ENCODE measurements around the gene DNAJC8. TPM values are rescaled to one million over a fixed set of nuclear protein-coding genes. Genes with fewer than 3 reads are reported as not detected.

The DNAJC8 gene
- total RNA-seq, 1 donor from 2014 or later, result 132 TPM

DNA sequence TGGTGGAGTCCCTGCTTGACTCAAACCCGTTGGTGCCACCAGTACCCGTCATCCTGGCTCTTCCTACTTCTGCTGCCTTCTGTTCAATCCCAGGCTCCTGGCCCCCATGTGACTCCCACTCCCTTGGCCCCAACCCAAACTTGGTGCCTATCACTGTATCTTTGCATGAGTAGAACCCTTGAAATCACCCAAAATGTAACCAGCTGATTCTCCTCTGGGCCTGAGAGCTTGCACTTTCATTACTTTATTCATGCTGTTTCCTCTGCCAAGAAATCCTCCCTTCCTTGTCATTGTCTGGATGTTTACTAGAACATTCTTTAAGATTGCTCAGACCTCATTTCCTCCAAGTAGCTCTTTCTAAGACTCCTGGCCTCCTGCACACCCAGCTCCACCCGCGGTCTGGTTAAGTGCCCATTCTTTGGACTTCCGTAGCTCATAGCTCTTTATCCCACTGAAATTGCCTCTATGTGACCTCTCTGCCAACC is 72.0 kb downstream of the DNAJC8 start:
- no peak for TF ChIP-seq CTCF (conservative IDR thresholded peaks at IDR 0.05)
- H3K4me3 Mint-ChIP-seq, result no peak overlapping the region
- no peak for DNase-seq (ENCODE audit: low read depth, low spot score)
- no peaks in the 10 kb centered on the region for H3K27me3 Mint-ChIP-seq (ENCODE audit: low read depth)
- H3K9me3 Mint-ChIP-seq, result peaks cover under 1% of the 10 kb centered on the region
- H3K4me1 Mint-ChIP-seq, result peaks cover 10% of the 10 kb centered on the region
- no peak overlapping the region for H3K27ac Mint-ChIP-seq (ENCODE audit: unreplicated experiment)
- H3K36me3 Mint-ChIP-seq (ENCODE audit: low read depth), result no peaks in the 10 kb centered on the region

DNA sequence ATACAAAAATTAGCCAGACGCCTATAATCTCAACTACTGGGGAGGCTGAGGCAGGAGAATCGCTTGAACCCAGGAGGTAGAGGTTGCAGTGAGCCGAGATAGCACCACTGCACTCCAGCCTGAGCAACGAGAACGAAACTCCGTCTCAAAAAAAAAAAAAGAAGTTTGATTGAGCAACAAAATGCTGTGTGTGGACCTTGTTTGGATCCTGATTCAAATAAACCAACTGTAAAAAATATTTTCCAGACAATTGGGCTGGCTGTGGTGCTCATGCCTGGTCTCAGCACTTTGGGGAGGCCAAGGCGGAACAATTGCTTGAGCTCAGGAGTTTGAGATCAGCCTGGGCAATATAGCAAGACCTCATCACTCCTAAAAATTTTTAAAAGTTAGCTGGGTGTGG is 73.1 kb downstream of the DNAJC8 start:
- Mint-ChIP-seq H3K4me1 (peaks cover 10% of the 10 kb centered on the region), H3K27me3 (ENCODE audit: low read depth) (no peaks in the 10 kb centered on the region), H3K27ac (ENCODE audit: unreplicated experiment) (no peak overlapping the region), H3K36me3 (ENCODE audit: low read depth) (no peaks in the 10 kb centered on the region), H3K4me3 (no peak overlapping the region), H3K9me3 (no peaks in the 10 kb centered on the region)
- DNase-seq (ENCODE audit: low read depth, low spot score), result no peak
- no peak for TF ChIP-seq CTCF (conservative IDR thresholded peaks at IDR 0.05)

DNA sequence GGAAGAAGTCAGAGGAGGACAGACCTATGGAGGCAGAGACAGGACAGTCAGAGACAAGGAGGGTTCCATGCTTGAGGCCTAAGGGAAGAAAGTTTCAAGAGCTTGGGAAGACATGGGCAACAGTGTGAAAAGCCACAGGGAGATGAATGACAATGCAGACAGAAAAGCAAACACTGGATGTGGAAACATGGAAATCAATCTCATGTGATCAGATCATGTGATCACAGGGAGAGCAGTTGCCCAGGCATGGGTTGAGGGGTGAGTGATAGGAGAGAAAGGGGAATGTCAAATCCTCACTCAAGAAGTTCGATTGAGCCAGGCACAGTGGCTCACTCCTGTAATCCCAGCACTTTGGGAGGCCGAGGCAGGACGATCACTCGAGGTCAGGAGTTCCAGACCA is 73.6 kb downstream of the DNAJC8 start:
- Mint-ChIP-seq H3K4me3 (no peak overlapping the region), H3K27ac (ENCODE audit: unreplicated experiment) (no peak overlapping the region), H3K4me1 (peaks cover 7% of the 10 kb centered on the region), H3K9me3 (no peaks in the 10 kb centered on the region), H3K36me3 (ENCODE audit: low read depth) (no peaks in the 10 kb centered on the region), H3K27me3 (ENCODE audit: low read depth) (no peaks in the 10 kb centered on the region)
- no peak for TF ChIP-seq CTCF (conservative IDR thresholded peaks at IDR 0.05)
- no peak for DNase-seq (ENCODE audit: low read depth, low spot score)

DNA sequence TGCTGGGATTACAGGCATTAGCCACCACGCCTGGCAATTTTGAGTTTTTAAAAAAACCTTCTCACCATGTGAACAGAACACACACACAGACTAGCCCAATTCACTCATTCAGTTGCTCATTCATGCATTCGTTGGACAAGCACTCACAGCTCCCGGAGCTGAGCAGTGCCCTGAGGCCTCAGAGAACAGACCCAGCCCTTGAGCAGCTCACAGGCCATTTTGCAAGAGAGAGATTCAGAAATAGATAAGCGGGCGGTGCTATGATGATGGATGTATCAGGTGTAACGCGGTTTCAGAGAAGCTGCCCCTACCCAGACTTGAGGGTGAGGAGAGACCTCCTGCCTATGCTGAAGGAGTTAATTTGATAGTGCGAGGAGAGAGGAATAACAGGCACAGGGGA is 74.9 kb downstream of the DNAJC8 start:
- no peak for DNase-seq (ENCODE audit: low read depth, low spot score)
- Mint-ChIP-seq H3K36me3 (ENCODE audit: low read depth) (no peaks in the 10 kb centered on the region), H3K9me3 (no peaks in the 10 kb centered on the region), H3K4me1 (no peaks in the 10 kb centered on the region), H3K27me3 (ENCODE audit: low read depth) (no peaks in the 10 kb centered on the region), H3K27ac (ENCODE audit: unreplicated experiment) (no peak overlapping the region), H3K4me3 (no peak overlapping the region)
- TF ChIP-seq CTCF (conservative IDR thresholded peaks at IDR 0.05), result no peak

- H3K27ac Mint-ChIP-seq (ENCODE audit: unreplicated experiment), result no peak overlapping the region
- no peak for TF ChIP-seq CTCF (conservative IDR thresholded peaks at IDR 0.05)
- no peak for DNase-seq (ENCODE audit: low read depth, low spot score)
- no peaks in the 10 kb centered on the region for H3K4me1 Mint-ChIP-seq
- no peaks in the 10 kb centered on the region for H3K27me3 Mint-ChIP-seq (ENCODE audit: low read depth)
- H3K36me3 Mint-ChIP-seq (ENCODE audit: low read depth), result no peaks in the 10 kb centered on the region
- H3K9me3 Mint-ChIP-seq, result no peaks in the 10 kb centered on the region
- no peak overlapping the region for H3K4me3 Mint-ChIP-seq
These were observed 76.0 kb downstream of the DNAJC8 start for GRCh38 chr1:28156821-28157220.

- Mint-ChIP-seq H3K9me3 (no peaks in the 10 kb centered on the region), H3K27me3 (ENCODE audit: low read depth) (no peaks in the 10 kb centered on the region), H3K27ac (ENCODE audit: unreplicated experiment) (no peak overlapping the region), H3K36me3 (ENCODE audit: low read depth) (no peaks in the 10 kb centered on the region), H3K4me3 (no peak overlapping the region), H3K4me1 (no peaks in the 10 kb centered on the region)
- no peak for DNase-seq (ENCODE audit: low read depth, low spot score)
- TF ChIP-seq CTCF (conservative IDR thresholded peaks at IDR 0.05), result no peak
These were observed 77.2 kb downstream of the DNAJC8 start for GRCh38 chr1:28155628-28156027.

Data from neural crest cell (in vitro differentiated cells).